ENCODE measurements around the gene OXLD1.
"Not testable (repeated sequence)": the region's sequence is repeated elsewhere in the genome, so short reads cannot be mapped to it uniquely, and the experiment has no call there.

OXLD1 gene

GRCh38 chr17:81621494-81622130 lies 44.8 kb downstream of the OXLD1 start:
- Histone ChIP-seq H3K4me1 (ENCODE audit: insufficient read depth, low read length) (no peaks in the 10 kb centered on the region), H3K4me3 (ENCODE audit: low read depth in 1 of 2, low read length in 2 of 2) (no peak overlapping the region), H3K9me3 (ENCODE audit: low read length) (no peaks in the 10 kb centered on the region), H3K27ac (ENCODE audit: low read depth, low read length) (no peak overlapping the region), H3K36me3 (ENCODE audit: insufficient read depth, low read length) (peaks cover 63% of the 10 kb centered on the region), H3K9ac (ENCODE audit: low read length) (no peak overlapping the region), H3K27me3 (ENCODE audit: control insufficient read depth in 1 of 2, insufficient read depth in 2 of 2, low read length in 2 of 2) (no peaks in the 10 kb centered on the region)

- H3K9me3 ChIP-seq (ENCODE audit: low read length); H3K27me3 ChIP-seq (ENCODE audit: control insufficient read depth in 1 of 2, insufficient read depth in 2 of 2, low read length in 2 of 2); H3K4me1 ChIP-seq (ENCODE audit: insufficient read depth, low read length); H3K9ac ChIP-seq (ENCODE audit: low read length); H3K27ac ChIP-seq (ENCODE audit: low read depth, low read length); H3K4me3 ChIP-seq (ENCODE audit: low read depth in 1 of 2, low read length in 2 of 2): not testable (repeated sequence)
- H3K36me3 ChIP-seq (ENCODE audit: insufficient read depth, low read length), result peaks cover 38% of the 10 kb centered on the region
Measured at GRCh38 chr17:81618307-81618706, 48.1 kb downstream of the OXLD1 start.

GRCh38 chr17:81616877-81617276 lies 49.5 kb downstream of the OXLD1 start:
- peaks cover 16% of the 10 kb centered on the region for H3K4me1 ChIP-seq (ENCODE audit: insufficient read depth, low read length)
- no peak overlapping the region for H3K9ac ChIP-seq (ENCODE audit: low read length)
- H3K9me3 ChIP-seq (ENCODE audit: low read length), result no peaks in the 10 kb centered on the region
- no peaks in the 10 kb centered on the region for H3K27me3 ChIP-seq (ENCODE audit: control insufficient read depth in 1 of 2, insufficient read depth in 2 of 2, low read length in 2 of 2)
- peaks cover 27% of the 10 kb centered on the region for H3K36me3 ChIP-seq (ENCODE audit: insufficient read depth, low read length)
- no peak overlapping the region for H3K4me3 ChIP-seq (ENCODE audit: low read depth in 1 of 2, low read length in 2 of 2)
- H3K27ac ChIP-seq (ENCODE audit: low read depth, low read length), result no peak overlapping the region

- no peaks in the 10 kb centered on the region for H3K9me3 ChIP-seq (ENCODE audit: low read length)
- no peak overlapping the region for H3K27ac ChIP-seq (ENCODE audit: low read depth, low read length)
- H3K9ac ChIP-seq (ENCODE audit: low read length), result no peak overlapping the region
- H3K4me3 ChIP-seq (ENCODE audit: low read depth in 1 of 2, low read length in 2 of 2), result no peak overlapping the region
- no peaks in the 10 kb centered on the region for H3K27me3 ChIP-seq (ENCODE audit: control insufficient read depth in 1 of 2, insufficient read depth in 2 of 2, low read length in 2 of 2)
- H3K36me3 ChIP-seq (ENCODE audit: insufficient read depth, low read length), result peaks cover 13% of the 10 kb centered on the region
- H3K4me1 ChIP-seq (ENCODE audit: insufficient read depth, low read length), result peaks cover 16% of the 10 kb centered on the region
Measured at GRCh38 chr17:81615401-81615930, 50.9 kb downstream of the OXLD1 start.
